SK-N-SH (cell line): Measurements from ENCODE around the gene C4B.

ENCODE experiments used
- EP300 ChIP-seq, 2 experiments: IDR thresholded peaks; 2 replicates each; pipeline versions ENCODE4 v1.4.0 to v1.6.1; 2012; ENCODE audit warnings: borderline replicate concordance in 1 of 2, low read depth in 1 of 2, low read length in 1 of 2
- EZH2phosphoT487 ChIP-seq: fragments of 200-600 bp; sonication (generic); IDR thresholded peaks from 2 replicates; pipeline ENCODE4 v1.6.1; 2017; ENCODE audit warnings: low read depth, mixed run types, mild to moderate bottlenecking, antibody characterized with exemption, moderate library complexity, borderline replicate concordance
- FOSL2 ChIP-seq: IDR thresholded peaks from 2 replicates; pipeline ENCODE4 v1.4.0; 2012; ENCODE audit warnings: low read depth, mild to moderate bottlenecking, moderate library complexity, borderline replicate concordance
- GABPA ChIP-seq: IDR thresholded peaks from 2 replicates; pipeline ENCODE4 v1.4.0; 2012; ENCODE audit warnings: low read depth, mild to moderate bottlenecking
- POLR2AphosphoS5 ChIP-seq: IDR thresholded peaks from 2 replicates; pipeline ENCODE4 v1.6.1; 2012; ENCODE audit warnings: low read depth, low read length
- RFX5 ChIP-seq: IDR thresholded peaks from 2 replicates; pipeline ENCODE4 v1.6.1; 2012; ENCODE audit warnings: mild to moderate bottlenecking, improper control_type of control experiment, low read length
- RXRA ChIP-seq: IDR thresholded peaks from 2 replicates; pipeline ENCODE4 v1.4.0; 2012; ENCODE audit warnings: low read depth, mild to moderate bottlenecking, borderline replicate concordance
- TAF1 ChIP-seq: IDR thresholded peaks from 2 replicates; pipeline ENCODE4 v1.6.1; 2012; ENCODE audit warnings: low read depth, mild to moderate bottlenecking, low read length, moderate library complexity, borderline replicate concordance
- TEAD4 ChIP-seq: IDR thresholded peaks from 2 replicates; pipeline ENCODE4 v1.4.0; 2012; ENCODE audit warnings: mild to moderate bottlenecking, borderline replicate concordance; ENCODE audit not compliant: insufficient read depth
- YY1 ChIP-seq: IDR thresholded peaks from 2 replicates; pipeline ENCODE4 v1.4.0; 2012; ENCODE audit warnings: low read depth, mild to moderate bottlenecking
- TF ChIP-seq, protein P1 (sequence below): fragments of 200-600 bp; sonication (generic); IDR thresholded peaks from 2 replicates; pipeline ENCODE4 v1.6.1; 2017; ENCODE audit warnings: antibody characterized with exemption, mild to moderate bottlenecking, moderate library complexity
- TF ChIP-seq, protein P2 (sequence below): IDR thresholded peaks from 2 replicates; pipeline ENCODE4 v1.4.0; 2012; ENCODE audit warnings: low read depth, borderline replicate concordance

DNA sequence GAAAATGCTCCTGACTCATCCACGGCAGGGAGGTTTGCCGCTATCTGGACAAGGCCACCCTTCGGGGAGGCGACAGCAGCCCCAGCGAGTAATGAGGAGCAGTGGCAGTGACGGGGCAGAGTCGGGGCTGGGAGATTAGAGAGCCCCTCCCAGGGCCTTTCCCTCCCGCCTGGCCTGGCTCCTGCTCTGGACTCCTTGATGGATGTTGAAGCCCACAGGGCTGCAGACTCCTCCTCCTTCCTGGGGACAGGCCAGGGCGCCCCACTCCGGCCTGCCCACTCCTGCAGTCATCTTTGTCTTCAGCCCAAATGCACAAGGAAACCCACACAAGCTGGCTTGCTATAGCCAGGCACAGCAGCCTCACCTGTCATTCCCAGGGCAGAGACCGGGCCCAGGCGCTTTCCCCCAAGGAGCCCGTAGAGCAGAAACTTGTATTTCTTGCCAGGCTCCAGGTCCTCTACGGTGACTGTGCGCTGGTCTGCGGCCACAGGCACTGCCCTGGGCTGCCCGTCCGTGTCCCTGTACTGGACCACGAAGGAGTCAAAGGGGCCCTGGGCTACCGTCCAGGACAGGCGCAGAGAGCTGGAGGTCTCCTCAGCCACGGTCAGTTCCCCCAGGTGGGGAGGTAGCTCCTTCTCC lies 31.3 kb downstream of the C4B start:
- TF ChIP-seq, protein P1, sequence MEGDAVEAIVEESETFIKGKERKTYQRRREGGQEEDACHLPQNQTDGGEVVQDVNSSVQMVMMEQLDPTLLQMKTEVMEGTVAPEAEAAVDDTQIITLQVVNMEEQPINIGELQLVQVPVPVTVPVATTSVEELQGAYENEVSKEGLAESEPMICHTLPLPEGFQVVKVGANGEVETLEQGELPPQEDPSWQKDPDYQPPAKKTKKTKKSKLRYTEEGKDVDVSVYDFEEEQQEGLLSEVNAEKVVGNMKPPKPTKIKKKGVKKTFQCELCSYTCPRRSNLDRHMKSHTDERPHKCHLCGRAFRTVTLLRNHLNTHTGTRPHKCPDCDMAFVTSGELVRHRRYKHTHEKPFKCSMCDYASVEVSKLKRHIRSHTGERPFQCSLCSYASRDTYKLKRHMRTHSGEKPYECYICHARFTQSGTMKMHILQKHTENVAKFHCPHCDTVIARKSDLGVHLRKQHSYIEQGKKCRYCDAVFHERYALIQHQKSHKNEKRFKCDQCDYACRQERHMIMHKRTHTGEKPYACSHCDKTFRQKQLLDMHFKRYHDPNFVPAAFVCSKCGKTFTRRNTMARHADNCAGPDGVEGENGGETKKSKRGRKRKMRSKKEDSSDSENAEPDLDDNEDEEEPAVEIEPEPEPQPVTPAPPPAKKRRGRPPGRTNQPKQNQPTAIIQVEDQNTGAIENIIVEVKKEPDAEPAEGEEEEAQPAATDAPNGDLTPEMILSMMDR: no peak
- TF ChIP-seq EP300 (IDR thresholded peaks at IDR 0.05; ENCODE audit: borderline replicate concordance in 1 of 2, low read depth in 1 of 2, low read length in 1 of 2): no peak
- TF ChIP-seq RFX5: no peak
- TF ChIP-seq GABPA: no peak
- no peak for TF ChIP-seq TEAD4
- TF ChIP-seq TAF1: no peak
- TF ChIP-seq RXRA: no peak
- TF ChIP-seq, protein P2, sequence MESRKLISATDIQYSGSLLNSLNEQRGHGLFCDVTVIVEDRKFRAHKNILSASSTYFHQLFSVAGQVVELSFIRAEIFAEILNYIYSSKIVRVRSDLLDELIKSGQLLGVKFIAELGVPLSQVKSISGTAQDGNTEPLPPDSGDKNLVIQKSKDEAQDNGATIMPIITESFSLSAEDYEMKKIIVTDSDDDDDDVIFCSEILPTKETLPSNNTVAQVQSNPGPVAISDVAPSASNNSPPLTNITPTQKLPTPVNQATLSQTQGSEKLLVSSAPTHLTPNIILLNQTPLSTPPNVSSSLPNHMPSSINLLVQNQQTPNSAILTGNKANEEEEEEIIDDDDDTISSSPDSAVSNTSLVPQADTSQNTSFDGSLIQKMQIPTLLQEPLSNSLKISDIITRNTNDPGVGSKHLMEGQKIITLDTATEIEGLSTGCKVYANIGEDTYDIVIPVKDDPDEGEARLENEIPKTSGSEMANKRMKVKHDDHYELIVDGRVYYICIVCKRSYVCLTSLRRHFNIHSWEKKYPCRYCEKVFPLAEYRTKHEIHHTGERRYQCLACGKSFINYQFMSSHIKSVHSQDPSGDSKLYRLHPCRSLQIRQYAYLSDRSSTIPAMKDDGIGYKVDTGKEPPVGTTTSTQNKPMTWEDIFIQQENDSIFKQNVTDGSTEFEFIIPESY: no peak
- TF ChIP-seq EZH2phosphoT487: no peak
- no peak for TF ChIP-seq YY1
- TF ChIP-seq POLR2AphosphoS5: no peak
- no peak for TF ChIP-seq FOSL2
